Neural progenitor cell (in vitro differentiated cells): Measurements from ENCODE around the gene SMARCAL1. TPM values are rescaled to one million over a fixed set of nuclear protein-coding genes. Genes with fewer than 3 reads are reported as not detected.
"Not testable (repeated sequence)": the region's sequence is repeated elsewhere in the genome, so short reads cannot be mapped to it uniquely, and the experiment has no call there.

Experiments used
- DNase-seq: peaks from one replicate; pipeline ENCODE4 v3.0.0-alpha.2; 2016; ENCODE audit warnings: low spot score
- H2AFZ ChIP-seq: fragments of 200-600 bp; sonication (generic); replicated peaks from 2 replicates; pipeline ENCODE4 v1.6.1; 2016; ENCODE audit warnings: antibody characterized with exemption
- H3F3A ChIP-seq: fragments of 200-600 bp; sonication (generic); 2 replicates; pipeline ENCODE4 v1.6.1; 2016; ENCODE audit warnings: antibody characterized with exemption, low read depth
- H3K27ac ChIP-seq: fragments of 200-600 bp; sonication (generic); 2 replicates; pipeline ENCODE4 v1.5.1; 2016; ENCODE audit warnings: mild to moderate bottlenecking
- H3K27me3 ChIP-seq: fragments of 200-600 bp; sonication (generic); 2 replicates; pipeline ENCODE4 v1.6.1; 2016; ENCODE audit warnings: mild to moderate bottlenecking, moderate library complexity
- H3K36me3 ChIP-seq: fragments of 200-600 bp; sonication (generic); 2 replicates; pipeline ENCODE4 v1.5.1; 2016
- H3K4me1 ChIP-seq: fragments of 200-600 bp; sonication (generic); 2 replicates; pipeline ENCODE4 v1.6.1; 2016; ENCODE audit warnings: mixed run types
- H3K4me2 ChIP-seq: fragments of 200-600 bp; sonication (generic); 2 replicates; pipeline ENCODE4 v1.6.1; 2016
- H3K4me3 ChIP-seq: fragments of 200-600 bp; sonication (generic); 2 replicates; pipeline ENCODE4 v1.5.1; 2016
- H3K79me2 ChIP-seq: fragments of 200-600 bp; sonication (generic); 2 replicates; pipeline ENCODE4 v1.6.1; 2016; ENCODE audit warnings: low read depth
- H3K9ac ChIP-seq: fragments of 200-600 bp; sonication (generic); 2 replicates; pipeline ENCODE4 v1.6.1; 2016
- H3K9me3 ChIP-seq: fragments of 200-600 bp; sonication (generic); 2 replicates; pipeline ENCODE4 v1.5.1; 2016; ENCODE audit warnings: low read depth
- H4K20me1 ChIP-seq: fragments of 200-600 bp; sonication (generic); 2 replicates; pipeline ENCODE4 v1.6.1; 2016; ENCODE audit warnings: low read depth
- H3K27ac Mint-ChIP-seq: 3 replicates; pipeline ENCODE4 v1.8.0; 2021; ENCODE audit warnings: mixed read lengths
- H3K27me3 Mint-ChIP-seq: 2 replicates; pipeline ENCODE4 v1.8.0; 2022; ENCODE audit warnings: low read depth, mild to moderate bottlenecking, inconsistent platforms, moderate library complexity, mixed read lengths; ENCODE audit not compliant: insufficient read depth
- H3K36me3 Mint-ChIP-seq: 3 replicates; pipeline ENCODE4 v1.8.0; 2021; ENCODE audit warnings: mixed read lengths
- H3K4me1 Mint-ChIP-seq: 3 replicates; pipeline ENCODE4 v1.8.0; 2021; ENCODE audit warnings: mixed read lengths
- H3K4me3 Mint-ChIP-seq: 3 replicates; pipeline ENCODE4 v1.8.0; 2021; ENCODE audit warnings: mild to moderate bottlenecking, moderate library complexity, mixed read lengths
- H3K9me3 Mint-ChIP-seq: 3 replicates; pipeline ENCODE4 v1.8.0; 2020; ENCODE audit warnings: mixed read lengths
- CTCF ChIP-seq: fragments of 200-600 bp; sonication (generic); IDR thresholded peaks from 2 replicates; pipeline ENCODE4 v1.5.1; 2017; ENCODE audit warnings: antibody characterized with exemption, mild to moderate bottlenecking
- EZH2 ChIP-seq: fragments of 200-600 bp; sonication (generic); IDR thresholded peaks from 2 replicates; pipeline ENCODE4 v1.6.1; 2017; ENCODE audit warnings: antibody characterized with exemption, mild to moderate bottlenecking, moderate library complexity
- EZH2phosphoT487 ChIP-seq: fragments of 200-600 bp; sonication (generic); IDR thresholded peaks from 2 replicates; pipeline ENCODE4 v1.6.1; 2017; ENCODE audit warnings: antibody characterized with exemption
- total RNA-seq: library from RNA; depleted of rRNA; stranded (reverse); fragments of >200 nt; gene quantifications from 2 replicates; pipeline ENCODE4 v1.2.3, GENCODE V29; 2015; ENCODE audit warnings: low replicate concordance

SMARCAL1 gene
- total RNA-seq, 1 donor from 2014 or later, result 21.9 TPM

- no peak overlapping the region for H3K27ac ChIP-seq
- DNase-seq, result no peak
- no peaks in the 10 kb centered on the region for H3K36me3 Mint-ChIP-seq
- H3K9me3 Mint-ChIP-seq, result no peaks in the 10 kb centered on the region
- H3K36me3 ChIP-seq, result no peaks in the 10 kb centered on the region
- H3K4me1 Mint-ChIP-seq, result peaks cover 14% of the 10 kb centered on the region
- H3K27me3 ChIP-seq, result peaks cover 51% of the 10 kb centered on the region
- peaks cover 7% of the 10 kb centered on the region for H3K4me1 ChIP-seq
- H3K27me3 Mint-ChIP-seq, result peaks cover 25% of the 10 kb centered on the region
- H3K4me3 Mint-ChIP-seq, result no peak overlapping the region
- H3K9ac ChIP-seq, result no peak overlapping the region
- H3K4me3 ChIP-seq, result no peak overlapping the region
- H3K9me3 ChIP-seq, result no peaks in the 10 kb centered on the region
- TF ChIP-seq EZH2 (no peak), CTCF (no peak), EZH2phosphoT487 (no peak)
- H3K79me2 ChIP-seq, result no peaks in the 10 kb centered on the region
- peaks cover 4% of the 10 kb centered on the region for H4K20me1 ChIP-seq
- H3F3A ChIP-seq, result peaks cover 23% of the 10 kb centered on the region
- H3K4me2 ChIP-seq, result no peak overlapping the region
- no peak overlapping the region for H2AFZ ChIP-seq
- H3K27ac Mint-ChIP-seq, result no peak overlapping the region
Observed at GRCh38 chr2:216375286-216375685, 37.0 kb upstream of the SMARCAL1 start.

- no peak for DNase-seq
- no peak overlapping the region for H3K4me3 ChIP-seq
- Mint-ChIP-seq H3K4me1 (no peaks in the 10 kb centered on the region), H3K9me3 (no peaks in the 10 kb centered on the region), H3K27ac (no peak overlapping the region), H3K36me3 (no peaks in the 10 kb centered on the region), H3K4me3 (no peak overlapping the region), H3K27me3 (peaks cover 6% of the 10 kb centered on the region)
- H3F3A ChIP-seq, result peaks cover 11% of the 10 kb centered on the region
- no peak overlapping the region for H3K9ac ChIP-seq
- H3K27ac ChIP-seq, result no peak overlapping the region
- TF ChIP-seq CTCF (no peak), EZH2phosphoT487 (no peak), EZH2 (no peak)
- peaks cover 12% of the 10 kb centered on the region for H3K27me3 ChIP-seq
- H3K79me2 ChIP-seq, result no peaks in the 10 kb centered on the region
- no peaks in the 10 kb centered on the region for H3K36me3 ChIP-seq
- H3K9me3 ChIP-seq, result no peaks in the 10 kb centered on the region
- H3K4me2 ChIP-seq, result no peak overlapping the region
- H3K4me1 ChIP-seq, result no peaks in the 10 kb centered on the region
- peak overlapping the region; percentile 26 for H2AFZ ChIP-seq
- H4K20me1 ChIP-seq, result no peaks in the 10 kb centered on the region
Observed at GRCh38 chr2:216379977-216380376, 32.3 kb upstream of the SMARCAL1 start.

- not testable (repeated sequence) for H3K79me2 ChIP-seq, H3K27me3 Mint-ChIP-seq, H4K20me1 ChIP-seq, H3K4me3 Mint-ChIP-seq, DNase-seq, H3K27ac ChIP-seq, H2AFZ ChIP-seq, H3K4me1 Mint-ChIP-seq, H3K27me3 ChIP-seq, H3K27ac Mint-ChIP-seq, H3K4me1 ChIP-seq, H3K36me3 ChIP-seq, H3K9me3 ChIP-seq, H3K4me3 ChIP-seq, H3K4me2 ChIP-seq, H3K9me3 Mint-ChIP-seq, H3K36me3 Mint-ChIP-seq, H3K9ac ChIP-seq
- H3F3A ChIP-seq, result peaks cover 11% of the 10 kb centered on the region
Observed at GRCh38 chr2:216384409-216384808, 27.9 kb upstream of the SMARCAL1 start.

GRCh38 chr2:216385478-216385877, 26.8 kb upstream of the SMARCAL1 start:
- H3K27me3 Mint-ChIP-seq, result peaks cover 4% of the 10 kb centered on the region
- H2AFZ ChIP-seq, result no peak overlapping the region
- H3K9me3 ChIP-seq, result no peaks in the 10 kb centered on the region

More at GRCh38 chr2:216385478-216385877, 26.8 kb upstream of the SMARCAL1 start:
- H3K27ac ChIP-seq, result no peak overlapping the region
- no peak for DNase-seq
- H4K20me1 ChIP-seq, result no peaks in the 10 kb centered on the region
- H3K9ac ChIP-seq, result no peak overlapping the region
- Mint-ChIP-seq H3K9me3 (no peaks in the 10 kb centered on the region), H3K36me3 (no peaks in the 10 kb centered on the region), H3K27ac (no peak overlapping the region), H3K4me1 (no peaks in the 10 kb centered on the region), H3K4me3 (no peak overlapping the region)
- TF ChIP-seq EZH2phosphoT487 (no peak), CTCF (no peak), EZH2 (no peak)
- no peaks in the 10 kb centered on the region for H3K79me2 ChIP-seq
- H3F3A ChIP-seq, result peaks cover 11% of the 10 kb centered on the region
- no peak overlapping the region for H3K4me2 ChIP-seq
- no peaks in the 10 kb centered on the region for H3K4me1 ChIP-seq
- no peak overlapping the region for H3K4me3 ChIP-seq
- no peaks in the 10 kb centered on the region for H3K27me3 ChIP-seq
- H3K36me3 ChIP-seq, result no peaks in the 10 kb centered on the region
